Trophoblast cell (in vitro differentiated cells and primary cell): ENCODE data around the gene MID2.

Experiments used
- DNase-seq, 2 donors: peaks; one replicate each; pipeline ENCODE4 v3.0.0-alpha.2; 2016
- H2AFZ ChIP-seq: 2 replicates; pipeline ENCODE4 v1.6.1; 2013; ENCODE audit warnings: low read length, moderate library complexity, mild to moderate bottlenecking; ENCODE audit not compliant: insufficient read depth, poor library complexity
- H2AK5ac ChIP-seq: 2 replicates; pipeline ENCODE4 v1.6.1; 2013; ENCODE audit warnings: mild to moderate bottlenecking, low read length
- H2BK120ac ChIP-seq: 2 replicates; pipeline ENCODE4 v1.6.1; 2013; ENCODE audit warnings: low read length, mild to moderate bottlenecking, moderate library complexity; ENCODE audit not compliant: insufficient read depth, poor library complexity
- H2BK12ac ChIP-seq: 2 replicates; pipeline ENCODE4 v1.6.1; 2013; ENCODE audit warnings: mild to moderate bottlenecking, low read length, moderate library complexity
- H2BK5ac ChIP-seq: 2 replicates; pipeline ENCODE4 v1.6.1; 2013; ENCODE audit warnings: low read length, low read depth, moderate library complexity, mild to moderate bottlenecking; ENCODE audit not compliant: poor library complexity
- H3K14ac ChIP-seq: 2 replicates; pipeline ENCODE4 v1.6.1; 2013; ENCODE audit warnings: mild to moderate bottlenecking, low read length
- H3K18ac ChIP-seq: 2 replicates; pipeline ENCODE4 v1.6.1; 2013; ENCODE audit warnings: mild to moderate bottlenecking, low read length
- H3K23ac ChIP-seq: 2 replicates; pipeline ENCODE4 v1.6.1; 2013; ENCODE audit warnings: low read length
- H3K27ac ChIP-seq: 2 replicates; pipeline ENCODE4 v1.5.1; 2013; ENCODE audit warnings: low read depth, mild to moderate bottlenecking, inconsistent platforms, low read length, moderate library complexity
- H3K27me3 ChIP-seq: 2 replicates; pipeline ENCODE4 v1.6.1; 2013; ENCODE audit warnings: inconsistent platforms, mild to moderate bottlenecking, low read length, moderate library complexity; ENCODE audit not compliant: insufficient read depth
- H3K36me3 ChIP-seq, 2 experiments: 1 replicate in 1 of 2; 2 replicates in 1 of 2; pipeline ENCODE4 v1.6.1; 2013; ENCODE audit warnings: low read length in 2 of 2, mild to moderate bottlenecking in 2 of 2, moderate library complexity in 1 of 2; ENCODE audit not compliant: insufficient read depth in 2 of 2, control insufficient read depth in 1 of 2
- H3K4ac ChIP-seq: 2 replicates; pipeline ENCODE4 v1.6.1; 2013; ENCODE audit warnings: low read depth, mild to moderate bottlenecking, low read length, moderate library complexity
- H3K4me1 ChIP-seq, 2 experiments: 1 replicate in 1 of 2; 2 replicates in 1 of 2; pipeline ENCODE4 v1.6.1; 2013; ENCODE audit warnings: low read length in 2 of 2, mild to moderate bottlenecking in 2 of 2, moderate library complexity in 1 of 2; ENCODE audit not compliant: insufficient read depth in 2 of 2, control insufficient read depth in 1 of 2
- H3K4me2 ChIP-seq: 2 replicates; pipeline ENCODE4 v1.6.1; 2013; ENCODE audit warnings: inconsistent platforms, mild to moderate bottlenecking, low read length, moderate library complexity
- H3K4me3 ChIP-seq: 2 replicates; pipeline ENCODE4 v1.5.1; 2013; ENCODE audit warnings: mild to moderate bottlenecking, low read depth, low read length, inconsistent platforms
- H3K79me1 ChIP-seq: one replicate; pipeline ENCODE4 v1.6.1; 2013; ENCODE audit warnings: low read length
- H3K79me2 ChIP-seq: 2 replicates; pipeline ENCODE4 v1.6.1; 2013; ENCODE audit warnings: low read length, mild to moderate bottlenecking; ENCODE audit not compliant: control insufficient read depth, insufficient read depth, poor library complexity
- H3K9ac ChIP-seq: 2 replicates; pipeline ENCODE4 v1.6.1; 2013; ENCODE audit warnings: mild to moderate bottlenecking, low read length
- H3K9me3 ChIP-seq: 2 replicates; pipeline ENCODE4 v1.6.1; 2013; ENCODE audit warnings: low read depth, mild to moderate bottlenecking, control low read depth, inconsistent platforms, low read length; ENCODE audit not compliant: insufficient read depth
- H4K12ac ChIP-seq: 2 replicates; pipeline ENCODE4 v1.6.1; 2013; ENCODE audit warnings: low read depth, mild to moderate bottlenecking, low read length, moderate library complexity
- H4K8ac ChIP-seq: 2 replicates; pipeline ENCODE4 v1.6.1; 2013; ENCODE audit warnings: low read depth, mild to moderate bottlenecking, low read length, moderate library complexity
- H4K91ac ChIP-seq: one replicate; pipeline ENCODE4 v1.6.1; 2013; ENCODE audit warnings: low read depth, mild to moderate bottlenecking, low read length, moderate library complexity
- whole genome bisulfite sequencing: extraction: QIAGEN DNeasy Blood & Tissue Kit; methylation state at CpG from one replicate; pipeline ENCODE4 v1.1.7; 2013; ENCODE audit warnings: missing lambda C conversion rate; ENCODE audit not compliant: insufficient read length, insufficient coverage; ENCODE audit errors: extremely low coverage; 5-methylcytosine and 5-hydroxymethylcytosine counted together

The MID2 gene

GRCh38 chrX:107880054-107880610, 54.5 kb downstream of the MID2 start:
- Histone ChIP-seq H2BK5ac (no peak overlapping the region), H4K8ac (no peak overlapping the region), H3K79me1 (no peaks in the 10 kb centered on the region), H3K36me3 (no peaks in the 10 kb centered on the region), H3K9ac (no peak overlapping the region), H3K4ac (no peak overlapping the region), H3K27me3 (no peaks in the 10 kb centered on the region), H3K18ac (no peak overlapping the region), H2AK5ac (no peak overlapping the region), H3K4me1 (no peaks in the 10 kb centered on the region), H3K23ac (no peak overlapping the region), H3K9me3 (no peaks in the 10 kb centered on the region), H2BK12ac (no peak overlapping the region), H2AFZ (no peak overlapping the region), H3K4me3 (no peak overlapping the region), H2BK120ac (no peak overlapping the region), H4K91ac (no peak overlapping the region), H3K79me2 (no peaks in the 10 kb centered on the region), H3K27ac (no peak overlapping the region), H3K14ac (no peak overlapping the region), H3K4me2 (no peak overlapping the region), H4K12ac (no peak overlapping the region)
- no CpG with 5 or more reads among the region's 5 CpGs for WGBS
- no peak for DNase-seq

GRCh38 chrX:107894038-107894437, 68.4 kb downstream of the MID2 start:
- H2AK5ac ChIP-seq, result no peak overlapping the region
- H3K23ac ChIP-seq, result no peak overlapping the region
- H3K4me2 ChIP-seq, result no peak overlapping the region
- H2AFZ ChIP-seq, result no peak overlapping the region
- WGBS, result no CpG with 5 or more reads among the region's 4 CpGs
- H4K91ac ChIP-seq, result no peak overlapping the region
- no peak overlapping the region for H3K14ac ChIP-seq
- H3K79me1 ChIP-seq, result no peaks in the 10 kb centered on the region
- H4K8ac ChIP-seq, result no peak overlapping the region
- H3K18ac ChIP-seq, result no peak overlapping the region
- H3K36me3 ChIP-seq, result no peaks in the 10 kb centered on the region
- H2BK5ac ChIP-seq, result no peak overlapping the region
- H3K4me3 ChIP-seq, result no peak overlapping the region
- H3K27me3 ChIP-seq, result no peaks in the 10 kb centered on the region
- H4K12ac ChIP-seq, result no peak overlapping the region
- no peak overlapping the region for H3K4ac ChIP-seq
- H2BK12ac ChIP-seq, result no peak overlapping the region
- H2BK120ac ChIP-seq, result no peak overlapping the region
- no peaks in the 10 kb centered on the region for H3K9me3 ChIP-seq
- H3K4me1 ChIP-seq, result no peaks in the 10 kb centered on the region
- H3K9ac ChIP-seq, result no peak overlapping the region
- no peaks in the 10 kb centered on the region for H3K79me2 ChIP-seq
- no peak overlapping the region for H3K27ac ChIP-seq
- DNase-seq, result peak; percentile 6 to 79

DNA sequence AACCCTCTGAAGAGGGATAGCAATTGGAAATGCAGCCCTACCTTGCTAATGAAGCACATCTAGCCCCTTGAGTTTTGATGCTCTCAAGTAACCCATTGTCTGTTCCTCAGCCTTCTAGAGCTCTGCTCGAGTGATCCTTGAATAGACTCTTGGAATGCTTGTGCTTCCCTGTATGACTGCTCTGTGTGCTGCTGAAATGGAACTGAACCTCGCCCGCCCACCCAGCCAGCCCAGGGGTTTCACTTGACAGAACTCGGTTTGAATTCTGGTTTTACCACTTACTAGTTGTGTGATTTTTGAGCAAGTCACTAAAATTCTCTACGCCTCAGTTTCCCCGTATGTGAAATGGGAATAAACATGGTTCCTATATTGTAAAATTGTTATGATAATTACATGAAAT, 77.1 kb downstream of the MID2 start:
- no CpG with 5 or more reads among the region's 6 CpGs for WGBS
- Histone ChIP-seq H3K79me2 (no peaks in the 10 kb centered on the region), H3K36me3 (no peaks in the 10 kb centered on the region), H3K14ac (no peak overlapping the region), H2BK12ac (no peak overlapping the region), H3K4ac (no peak overlapping the region), H3K4me2 (no peak overlapping the region), H3K27ac (no peak overlapping the region), H2AK5ac (no peak overlapping the region), H4K91ac (no peak overlapping the region), H3K9me3 (no peaks in the 10 kb centered on the region), H4K12ac (no peak overlapping the region), H3K27me3 (no peaks in the 10 kb centered on the region), H2BK5ac (no peak overlapping the region), H3K4me3 (no peak overlapping the region), H3K23ac (no peak overlapping the region), H3K18ac (no peak overlapping the region), H3K9ac (no peak overlapping the region), H4K8ac (no peak overlapping the region), H3K79me1 (no peaks in the 10 kb centered on the region), H2BK120ac (no peak overlapping the region), H2AFZ (no peak overlapping the region), H3K4me1 (no peaks in the 10 kb centered on the region)
- DNase-seq, result no peak

DNA sequence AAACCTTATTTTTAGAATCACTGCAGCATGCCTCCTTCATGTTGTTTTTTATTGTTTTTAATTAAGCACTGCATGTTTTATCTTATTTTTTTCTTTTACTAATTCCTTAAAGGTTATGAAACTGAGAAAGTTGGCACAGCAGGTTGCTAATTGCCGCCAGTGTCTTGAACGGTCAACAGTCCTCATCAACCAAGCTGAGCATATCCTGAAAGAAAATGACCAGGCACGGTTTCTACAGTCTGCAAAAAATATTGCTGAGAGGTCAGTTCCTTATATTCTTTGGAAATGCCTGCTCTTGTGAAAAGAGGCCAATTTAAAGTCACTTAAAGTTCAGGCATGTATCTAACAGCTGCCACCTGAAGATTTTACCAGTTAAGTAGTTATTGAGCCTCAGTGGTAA, 79.7 kb downstream of the MID2 start:
- H3K9ac ChIP-seq, result no peak overlapping the region
- no peak overlapping the region for H2BK12ac ChIP-seq
- no CpG with 5 or more reads among the region's 3 CpGs for WGBS
- no peaks in the 10 kb centered on the region for H3K36me3 ChIP-seq
- no peak overlapping the region for H3K18ac ChIP-seq
- H3K79me1 ChIP-seq, result no peaks in the 10 kb centered on the region
- H2BK120ac ChIP-seq, result no peak overlapping the region
- no peak overlapping the region for H3K4me2 ChIP-seq
- no peaks in the 10 kb centered on the region for H3K9me3 ChIP-seq
- H3K23ac ChIP-seq, result no peak overlapping the region
- no peak overlapping the region for H4K91ac ChIP-seq
- H4K8ac ChIP-seq, result no peak overlapping the region
- H3K4me3 ChIP-seq, result no peak overlapping the region
- no peaks in the 10 kb centered on the region for H3K27me3 ChIP-seq
- no peak overlapping the region for H2BK5ac ChIP-seq
- H3K14ac ChIP-seq, result no peak overlapping the region
- DNase-seq, result no peak
- H4K12ac ChIP-seq, result no peak overlapping the region
- H3K27ac ChIP-seq, result no peak overlapping the region
- no peak overlapping the region for H2AK5ac ChIP-seq
- no peak overlapping the region for H3K4ac ChIP-seq
- H3K79me2 ChIP-seq, result no peaks in the 10 kb centered on the region
- no peaks in the 10 kb centered on the region for H3K4me1 ChIP-seq
- H2AFZ ChIP-seq, result no peak overlapping the region
